Stimulated activated CD4-positive, alpha-beta T cell treated with anti-CD3 and anti-CD28 coated beads, TNF-alpha, amount 100 ng/mL, for 4 hours (primary cell): ENCODE measurements around the gene PLEKHD1.

Experiments used
- DNase-seq, 3 experiments: peaks; one replicate each; pipeline ENCODE4 v3.0.0-alpha.2; 2020; ENCODE audit warnings: low read depth in 3 of 3

Gene PLEKHD1

GRCh38 chr14:69518289-69519101, 34.0 kb downstream of the PLEKHD1 start:
- DNase-seq: no peak

GRCh38 chr14:69519204-69520100, 34.9 kb downstream of the PLEKHD1 start:
- no peak for DNase-seq

GRCh38 chr14:69522026-69522425, 37.5 kb downstream of the PLEKHD1 start:
- no peak for DNase-seq

- DNase-seq: no peak
These were observed 41.4 kb downstream of the PLEKHD1 start for GRCh38 chr14:69525896-69526295.

- no peak for DNase-seq
These were observed 43.1 kb downstream of the PLEKHD1 start for GRCh38 chr14:69527635-69528034.

- DNase-seq: no peak
These were observed 43.6 kb downstream of the PLEKHD1 start for GRCh38 chr14:69528143-69528542.

- DNase-seq: no peak
These were observed 44.4 kb downstream of the PLEKHD1 start for GRCh38 chr14:69528930-69529329.

- DNase-seq: no peak
These were observed 45.0 kb downstream of the PLEKHD1 start for GRCh38 chr14:69529563-69529962.

- no peak for DNase-seq
These were observed 45.6 kb downstream of the PLEKHD1 start for GRCh38 chr14:69530095-69530494.

GRCh38 chr14:69531135-69531534, 46.6 kb downstream of the PLEKHD1 start:
- no peak for DNase-seq

GRCh38 chr14:69532561-69533340, 48.2 kb downstream of the PLEKHD1 start:
- DNase-seq: no peak

GRCh38 chr14:69535230-69535848, 50.8 kb downstream of the PLEKHD1 start:
- DNase-seq: no peak

GRCh38 chr14:69536971-69537370, 52.4 kb downstream of the PLEKHD1 start:
- DNase-seq: no peak

- no peak for DNase-seq
These were observed 53.4 kb downstream of the PLEKHD1 start for GRCh38 chr14:69537900-69538299.

- no peak for DNase-seq
These were observed 54.2 kb downstream of the PLEKHD1 start for GRCh38 chr14:69538766-69539165.

GRCh38 chr14:69539631-69540410, 55.3 kb downstream of the PLEKHD1 start:
- DNase-seq: no peak

GRCh38 chr14:69540654-69541335, 56.3 kb downstream of the PLEKHD1 start:
- no peak for DNase-seq

GRCh38 chr14:69542311-69542710, 57.8 kb downstream of the PLEKHD1 start:
- DNase-seq: no peak

GRCh38 chr14:69543341-69544115, 59.0 kb downstream of the PLEKHD1 start:
- no peak for DNase-seq
